Measurements from ENCODE around the gene BPGM.

The BPGM gene

DNA sequence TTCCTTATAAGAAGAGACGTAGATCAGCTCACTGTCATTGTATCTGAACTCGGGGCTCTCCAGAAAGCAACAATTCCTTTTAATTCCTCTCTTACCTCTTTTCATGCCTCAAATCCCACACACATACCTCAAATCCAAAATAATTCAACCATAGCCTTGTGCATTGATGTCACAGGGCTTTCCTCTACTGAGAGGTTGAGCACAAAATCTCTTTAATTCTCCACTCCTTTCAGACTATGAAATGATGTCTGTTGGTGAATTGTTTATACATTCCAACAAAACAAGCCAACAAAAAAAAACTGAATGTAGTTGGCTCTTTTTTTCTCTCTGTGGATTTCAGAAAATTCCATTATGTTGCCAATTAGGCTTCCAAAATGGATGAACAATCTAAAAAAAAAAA, 53.2 kb downstream of the BPGM start:
- TF ChIP-seq, protein P1, sequence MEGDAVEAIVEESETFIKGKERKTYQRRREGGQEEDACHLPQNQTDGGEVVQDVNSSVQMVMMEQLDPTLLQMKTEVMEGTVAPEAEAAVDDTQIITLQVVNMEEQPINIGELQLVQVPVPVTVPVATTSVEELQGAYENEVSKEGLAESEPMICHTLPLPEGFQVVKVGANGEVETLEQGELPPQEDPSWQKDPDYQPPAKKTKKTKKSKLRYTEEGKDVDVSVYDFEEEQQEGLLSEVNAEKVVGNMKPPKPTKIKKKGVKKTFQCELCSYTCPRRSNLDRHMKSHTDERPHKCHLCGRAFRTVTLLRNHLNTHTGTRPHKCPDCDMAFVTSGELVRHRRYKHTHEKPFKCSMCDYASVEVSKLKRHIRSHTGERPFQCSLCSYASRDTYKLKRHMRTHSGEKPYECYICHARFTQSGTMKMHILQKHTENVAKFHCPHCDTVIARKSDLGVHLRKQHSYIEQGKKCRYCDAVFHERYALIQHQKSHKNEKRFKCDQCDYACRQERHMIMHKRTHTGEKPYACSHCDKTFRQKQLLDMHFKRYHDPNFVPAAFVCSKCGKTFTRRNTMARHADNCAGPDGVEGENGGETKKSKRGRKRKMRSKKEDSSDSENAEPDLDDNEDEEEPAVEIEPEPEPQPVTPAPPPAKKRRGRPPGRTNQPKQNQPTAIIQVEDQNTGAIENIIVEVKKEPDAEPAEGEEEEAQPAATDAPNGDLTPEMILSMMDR (IDR thresholded peaks at IDR 0.05; ENCODE audit: low read depth, low read length, missing control alignments) = no peak
- no peak overlapping the region for H3K4me3 ChIP-seq (replicated peaks; ENCODE audit: low read depth, low read length)
- DNase-seq (ENCODE audit: extremely low read depth, low read depth) = no peak

DNA sequence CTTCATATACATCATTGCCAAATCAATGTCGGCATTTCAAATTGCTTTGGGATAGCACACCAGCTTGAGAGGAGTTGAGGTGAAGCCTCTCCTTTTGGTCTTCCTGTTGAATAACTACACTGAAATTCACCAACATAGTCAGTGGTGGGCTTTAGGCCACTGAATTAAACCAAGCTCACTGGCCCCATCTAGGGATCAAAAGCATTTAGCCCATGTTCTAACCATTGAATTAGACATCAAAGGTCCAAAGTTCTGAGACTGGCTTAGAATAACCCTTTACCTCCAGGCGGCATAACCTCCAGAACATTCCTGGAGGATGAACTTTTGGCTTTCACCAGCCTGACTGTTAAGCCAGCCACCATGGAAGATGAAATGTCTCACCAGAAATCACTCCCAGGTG, 54.6 kb downstream of the BPGM start:
- H3K4me3 ChIP-seq (replicated peaks; ENCODE audit: low read depth, low read length) = no peak overlapping the region
- no peak for DNase-seq (ENCODE audit: extremely low read depth, low read depth)
- TF ChIP-seq, protein P1 (IDR thresholded peaks at IDR 0.05; ENCODE audit: low read depth, low read length, missing control alignments) = peak; percentile 49

DNA sequence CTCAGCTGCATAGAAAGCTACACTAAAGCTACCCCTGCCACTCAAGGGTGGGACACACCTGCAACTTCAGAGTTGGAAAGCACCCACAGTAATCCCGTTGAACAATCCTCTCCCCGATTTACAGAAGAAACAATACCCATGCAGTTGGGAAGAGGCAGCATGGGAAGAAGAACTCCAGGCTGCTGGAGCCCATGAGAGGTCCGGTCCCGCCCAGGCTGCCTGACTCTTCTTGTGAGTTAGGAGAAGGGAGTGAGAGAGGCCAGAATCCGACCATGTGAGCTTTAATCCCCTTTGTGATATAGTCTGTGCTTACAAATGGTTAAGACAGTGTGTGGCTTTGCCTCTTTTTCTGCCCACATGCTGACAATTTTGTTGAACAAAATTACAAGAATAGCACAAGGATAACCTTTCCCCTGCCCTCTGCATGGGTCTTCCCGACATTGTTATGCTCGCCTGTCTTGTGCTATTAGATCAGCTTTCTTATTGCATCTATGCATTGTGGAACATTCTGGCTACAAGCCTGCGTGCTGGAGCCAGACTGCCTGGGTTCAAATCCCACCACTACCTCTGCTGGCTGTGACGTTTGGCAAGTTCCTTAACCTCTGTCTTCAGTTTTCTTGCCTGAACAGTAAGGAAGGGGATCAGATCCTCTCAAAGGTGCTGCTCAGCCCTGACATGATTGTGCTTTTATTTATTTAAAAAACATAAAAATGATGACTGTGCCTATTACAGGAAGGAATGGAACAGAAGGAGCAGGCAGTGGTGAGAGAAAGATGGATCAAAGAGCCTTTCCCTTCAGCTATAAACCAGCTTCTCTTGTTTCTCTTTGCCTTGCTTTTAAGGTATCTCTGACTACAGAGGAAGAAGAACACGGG, 56.0 kb downstream of the BPGM start:
- DNase-seq (ENCODE audit: extremely low read depth, low read depth) = no peak
- TF ChIP-seq, protein P1 (IDR thresholded peaks at IDR 0.05; ENCODE audit: low read depth, low read length, missing control alignments) = no peak

DNA sequence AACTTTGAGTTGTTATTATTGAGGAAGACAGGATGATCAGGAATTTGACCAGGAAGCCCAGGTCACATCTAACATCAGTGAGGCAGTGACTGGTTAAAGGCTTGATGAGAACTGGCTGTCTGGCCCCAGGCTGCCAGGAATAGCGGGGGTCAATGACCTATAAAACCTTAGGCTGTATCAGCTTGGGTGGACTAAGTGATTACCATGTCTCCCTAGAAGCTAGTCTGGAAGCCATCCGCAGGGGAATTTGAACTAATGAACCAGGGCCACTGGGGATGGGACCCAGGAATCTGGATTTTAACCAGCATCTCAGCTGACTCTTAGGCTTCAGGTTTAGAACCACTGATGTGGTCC, 56.6 kb downstream of the BPGM start:
- TF ChIP-seq, protein P1 (IDR thresholded peaks at IDR 0.05; ENCODE audit: low read depth, low read length, missing control alignments) = no peak
- DNase-seq (ENCODE audit: extremely low read depth, low read depth) = no peak
- H3K4me3 ChIP-seq (replicated peaks; ENCODE audit: low read depth, low read length) = no peak overlapping the region

More for the DNA sequence above, 56.0 kb downstream of the BPGM start:
- H3K4me3 ChIP-seq (replicated peaks; ENCODE audit: low read depth, low read length) = no peak overlapping the region

DNA sequence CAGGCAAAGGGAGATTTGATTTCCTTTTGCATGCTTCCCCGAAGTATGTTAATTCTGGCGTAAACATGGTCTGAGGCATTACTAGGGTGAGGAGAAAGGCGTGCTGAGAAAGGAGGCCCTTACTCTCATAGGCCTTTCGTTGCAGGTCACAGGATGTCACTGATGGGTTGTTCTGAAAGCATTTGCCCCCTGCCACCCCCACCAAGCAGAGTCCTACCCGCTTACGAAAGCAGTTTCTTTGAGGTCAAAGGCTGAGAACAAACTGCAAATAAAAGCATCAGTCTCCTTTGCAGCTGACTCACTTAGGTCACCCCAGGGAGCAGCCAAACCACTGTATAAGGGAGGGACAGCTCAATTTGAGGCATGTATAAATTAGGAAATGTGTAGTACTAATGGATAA, 57.1 kb downstream of the BPGM start:
- DNase-seq (ENCODE audit: extremely low read depth, low read depth) = no peak
- TF ChIP-seq, protein P1 (IDR thresholded peaks at IDR 0.05; ENCODE audit: low read depth, low read length, missing control alignments) = no peak
- H3K4me3 ChIP-seq (replicated peaks; ENCODE audit: low read depth, low read length) = no peak overlapping the region

DNA sequence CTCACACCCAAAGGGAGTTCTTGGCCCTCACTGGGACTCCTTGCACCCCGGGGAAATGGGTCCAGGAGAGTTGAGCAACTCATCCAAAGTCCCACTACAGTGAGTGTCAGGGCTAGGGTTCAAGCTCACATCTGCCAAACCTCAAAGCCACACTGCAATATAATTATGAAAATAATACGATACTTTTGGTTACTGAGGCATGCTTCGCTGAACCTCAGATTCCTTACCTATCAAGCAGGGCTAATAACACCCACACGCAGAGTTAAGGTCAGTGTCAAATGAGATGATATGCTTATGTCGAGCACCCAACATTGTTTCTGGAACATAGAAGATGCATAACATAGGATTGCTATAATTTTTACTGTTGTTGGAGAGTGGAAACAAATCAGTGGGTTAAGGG, 58.2 kb downstream of the BPGM start:
- TF ChIP-seq, protein P1 (IDR thresholded peaks at IDR 0.05; ENCODE audit: low read depth, low read length, missing control alignments) = no peak
- no peak overlapping the region for H3K4me3 ChIP-seq (replicated peaks; ENCODE audit: low read depth, low read length)
- DNase-seq (ENCODE audit: extremely low read depth, low read depth) = no peak
